Smooth muscle cell of bladder (primary cell): ENCODE data around the gene SHPK. TPM values are rescaled to one million over a fixed set of nuclear protein-coding genes. Genes with fewer than 3 reads are reported as not detected.

Source experiments
- total RNA-seq: library from RNA; depleted of rRNA; stranded (reverse); fragments of >200 nt; gene quantifications from 2 replicates; pipeline ENCODE4 v1.2.3, GENCODE V29; 2014

SHPK gene, protein sequence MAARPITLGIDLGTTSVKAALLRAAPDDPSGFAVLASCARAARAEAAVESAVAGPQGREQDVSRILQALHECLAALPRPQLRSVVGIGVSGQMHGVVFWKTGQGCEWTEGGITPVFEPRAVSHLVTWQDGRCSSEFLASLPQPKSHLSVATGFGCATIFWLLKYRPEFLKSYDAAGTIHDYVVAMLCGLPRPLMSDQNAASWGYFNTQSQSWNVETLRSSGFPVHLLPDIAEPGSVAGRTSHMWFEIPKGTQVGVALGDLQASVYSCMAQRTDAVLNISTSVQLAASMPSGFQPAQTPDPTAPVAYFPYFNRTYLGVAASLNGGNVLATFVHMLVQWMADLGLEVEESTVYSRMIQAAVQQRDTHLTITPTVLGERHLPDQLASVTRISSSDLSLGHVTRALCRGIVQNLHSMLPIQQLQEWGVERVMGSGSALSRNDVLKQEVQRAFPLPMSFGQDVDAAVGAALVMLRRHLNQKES
- total RNA-seq = 9.4 and 11.7 TPM in 2 replicates

GRCh38 chr17:3636154-3636907 lies at the start of gene SHPK, which contains the start of gene CTNS:
Gene SHPK (minus strand): TSS chr17:3636250. CDS start chr17:3636219, 31 bp downstream.
Gene CTNS (plus strand): TSS chr17:3636760. CDS start chr17:3640207, 3,447 bp downstream.

GRCh38 chr17:3668279-3669084 lies 32.4 kb upstream of the SHPK start, which contains the start of the genes EMC6 and TAX1BP3:
Gene EMC6 (plus strand): TSS chr17:3668812. CDS start chr17:3669147, 335 bp downstream.
Gene TAX1BP3 (minus strand): TSS chr17:3668578. CDS start chr17:3668526, 52 bp downstream.

Other genes with a start within 250 kb of the SHPK start
- 0.18 and 0.57 TPM in 2 replicates for gene OR3A2, start 249.9 kb downstream of the SHPK start, total RNA-seq
- gene OR1E1, start 237.8 kb downstream of the SHPK start, total RNA-seq = not detected in 2 replicates
- not detected in 2 replicates for gene OR3A3, start 224.9 kb downstream of the SHPK start, total RNA-seq
- not detected in 2 replicates for gene OR1E2, start 202.4 kb downstream of the SHPK start, total RNA-seq
- 0.09 and 1.8 TPM in 2 replicates for gene SPATA22, start 164.4 kb downstream of the SHPK start, total RNA-seq
- gene ASPA, start 160.3 kb downstream of the SHPK start, total RNA-seq = 3.6 and 7.6 TPM in 2 replicates
- gene TRPV3, start 78.4 kb downstream of the SHPK start, total RNA-seq = 1.4 and 4.3 TPM in 2 replicates
- gene TRPV1, start 26.8 kb downstream of the SHPK start, total RNA-seq = 1.3 and 2.7 TPM in 2 replicates
- gene CTNS, start 510 bp upstream of the SHPK start, total RNA-seq = 15.2 and 23.0 TPM in 2 replicates
- 124 and 168 TPM in 2 replicates for gene TAX1BP3, start 32.3 kb upstream of the SHPK start, total RNA-seq
- gene EMC6, start 32.6 kb upstream of the SHPK start, total RNA-seq = 11.8 and 15.1 TPM in 2 replicates
- 0.71 and 1.2 TPM in 2 replicates for gene P2RX5, start 59.9 kb upstream of the SHPK start, total RNA-seq
- gene HASPIN, start 87.7 kb upstream of the SHPK start, total RNA-seq = 0.71 and 0.83 TPM in 2 replicates
- gene ITGAE, start 164.9 kb upstream of the SHPK start, total RNA-seq = 18.4 and 23.2 TPM in 2 replicates
- gene NCBP3, start 210.0 kb upstream of the SHPK start, total RNA-seq = 19.7 and 19.9 TPM in 2 replicates